Fibroblast of lung (primary cell): Measurements from ENCODE around the gene CHD3.

ENCODE experiments used
- CTCF ChIP-seq, 2 donors: IDR thresholded peaks in 1 of 2; conservative IDR thresholded peaks in 1 of 2; 1 replicate in 1 of 2; 2 replicates in 1 of 2; pipeline ENCODE4 v1.5.1; 2011 to 2012; ENCODE audit warnings: low read length in 2 of 2, control low read depth in 1 of 2, inconsistent platforms in 1 of 2, low read depth in 1 of 2, mild to moderate bottlenecking in 1 of 2
- EZH2 ChIP-seq: IDR thresholded peaks from 2 replicates; pipeline ENCODE4 v1.5.1; 2012; ENCODE audit warnings: low read length, control low read depth, mild to moderate bottlenecking; ENCODE audit errors: missing control alignments

GRCh38 chr17:7862692-7863437 is 25.7 kb upstream of the CHD3 start:
- TF ChIP-seq CTCF (conservative IDR thresholded peaks at IDR 0.05 in 1 of 2, IDR thresholded peaks at IDR 0.05 in 1 of 2; ENCODE audit: low read depth in 1 of 2, low read length in 2 of 2) (peak; percentile 64 to 73), EZH2 (no peak)
